ENCODE results near the gene CCDC177. TPM values are rescaled to one million over a fixed set of nuclear protein-coding genes. Genes with fewer than 3 reads are reported as not detected.

The CCDC177 gene
- total RNA-seq, 1 experiment from 2014 or later, result not detected

- Histone ChIP-seq H3K9me3 (ENCODE audit: insufficient read depth, low read depth) (peaks cover 6% of the 10 kb centered on the region; the same call in 1 of the 2 replicates), H2AFZ (no peak overlapping the region), H3F3A (ENCODE audit: insufficient read depth, low read depth) (peaks cover 4% of the 10 kb centered on the region), H3K36me3 (ENCODE audit: low read depth) (no peaks in the 10 kb centered on the region), H3K9me2 (ENCODE audit: insufficient read depth) (no peaks in the 10 kb centered on the region), H3K4me3 (no peak overlapping the region), H3K4me1 (replicated peaks; ENCODE audit: insufficient read depth) (peaks cover 5% of the 10 kb centered on the region; the same call in 1 of the 2 replicates), H3K27ac (no peak overlapping the region), H3K27me3 (ENCODE audit: insufficient read depth, low read depth) (no peaks in the 10 kb centered on the region), H3K4me2 (no peak overlapping the region), H4K20me1 (ENCODE audit: insufficient read depth) (no peaks in the 10 kb centered on the region), H3K79me2 (ENCODE audit: low read depth) (no peaks in the 10 kb centered on the region)
- no TSS peak for BruUV-seq (replicated peaks)
- intact Hi-C loops (cut with micrococcal nuclease; ENCODE audit: unreplicated experiment), result no loop called here
- TF ChIP-seq, protein P1, sequence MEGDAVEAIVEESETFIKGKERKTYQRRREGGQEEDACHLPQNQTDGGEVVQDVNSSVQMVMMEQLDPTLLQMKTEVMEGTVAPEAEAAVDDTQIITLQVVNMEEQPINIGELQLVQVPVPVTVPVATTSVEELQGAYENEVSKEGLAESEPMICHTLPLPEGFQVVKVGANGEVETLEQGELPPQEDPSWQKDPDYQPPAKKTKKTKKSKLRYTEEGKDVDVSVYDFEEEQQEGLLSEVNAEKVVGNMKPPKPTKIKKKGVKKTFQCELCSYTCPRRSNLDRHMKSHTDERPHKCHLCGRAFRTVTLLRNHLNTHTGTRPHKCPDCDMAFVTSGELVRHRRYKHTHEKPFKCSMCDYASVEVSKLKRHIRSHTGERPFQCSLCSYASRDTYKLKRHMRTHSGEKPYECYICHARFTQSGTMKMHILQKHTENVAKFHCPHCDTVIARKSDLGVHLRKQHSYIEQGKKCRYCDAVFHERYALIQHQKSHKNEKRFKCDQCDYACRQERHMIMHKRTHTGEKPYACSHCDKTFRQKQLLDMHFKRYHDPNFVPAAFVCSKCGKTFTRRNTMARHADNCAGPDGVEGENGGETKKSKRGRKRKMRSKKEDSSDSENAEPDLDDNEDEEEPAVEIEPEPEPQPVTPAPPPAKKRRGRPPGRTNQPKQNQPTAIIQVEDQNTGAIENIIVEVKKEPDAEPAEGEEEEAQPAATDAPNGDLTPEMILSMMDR (conservative IDR thresholded peaks at IDR 0.05), result no peak
- TF ChIP-seq EZH2 (IDR thresholded peaks at IDR 0.05; ENCODE audit: low read depth), result no peak
- no peak for DNase-seq
- ChIA-PET CTCF (interaction anchor here (0.7 kb wide), 1 partner anchor 1183 kb away, joined by 3 read pairs; no protein-coding TSS in a partner anchor), POLR2A (ENCODE audit: unreplicated experiment) (no interaction called here)
Observed at GRCh38 chr14:69540654-69541335, 33.9 kb downstream of the CCDC177 start.

DNA sequence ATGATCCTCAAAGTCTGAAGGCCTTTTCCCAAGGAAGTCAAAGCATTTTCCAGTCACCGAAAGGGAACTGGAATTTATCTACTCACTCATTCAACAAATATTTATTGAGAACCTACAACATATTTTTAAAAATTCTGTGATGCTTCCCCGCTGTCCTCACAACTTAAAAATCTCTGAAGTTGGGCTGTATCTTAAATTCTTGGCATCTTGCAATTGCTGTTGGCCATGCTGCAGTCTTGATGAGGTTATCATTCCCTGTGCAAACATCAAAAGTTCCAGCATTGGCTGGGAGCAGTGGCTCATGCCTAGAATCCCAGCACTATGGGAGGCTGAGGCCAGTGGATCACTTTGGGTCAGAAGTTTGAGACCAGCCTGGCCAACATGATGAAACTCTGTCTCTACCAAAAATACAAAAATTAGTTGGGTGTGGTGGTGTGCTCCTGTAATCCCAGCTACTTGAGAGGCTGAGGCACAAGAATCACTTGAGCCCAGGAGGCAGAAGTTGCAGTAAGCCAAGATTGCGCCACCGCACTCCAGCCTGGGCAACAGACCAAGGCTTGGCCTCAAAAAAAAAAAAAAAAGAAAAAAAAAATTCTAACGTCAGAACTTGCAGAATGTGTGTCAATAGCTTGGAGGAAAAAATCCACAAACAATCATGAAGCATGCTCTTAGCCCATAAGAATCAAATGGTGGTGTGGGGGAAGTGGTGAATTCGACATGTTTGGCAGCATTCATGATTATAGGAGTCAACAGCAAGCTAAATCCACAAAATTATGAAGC lies 34.9 kb downstream of the CCDC177 start:
- Histone ChIP-seq H3K4me2 (no peak overlapping the region), H3K79me2 (ENCODE audit: low read depth) (no peaks in the 10 kb centered on the region), H3K4me3 (no peak overlapping the region), H3K9me3 (ENCODE audit: insufficient read depth, low read depth) (peaks cover 6% of the 10 kb centered on the region; the same call in 1 of the 2 replicates), H3K36me3 (ENCODE audit: low read depth) (no peaks in the 10 kb centered on the region), H3K27me3 (ENCODE audit: insufficient read depth, low read depth) (no peaks in the 10 kb centered on the region), H3F3A (ENCODE audit: insufficient read depth, low read depth) (peaks cover 4% of the 10 kb centered on the region), H2AFZ (no peak overlapping the region), H4K20me1 (ENCODE audit: insufficient read depth) (no peaks in the 10 kb centered on the region), H3K4me1 (replicated peaks; ENCODE audit: insufficient read depth) (peaks cover 5% of the 10 kb centered on the region; the same call in 1 of the 2 replicates), H3K9me2 (ENCODE audit: insufficient read depth) (no peaks in the 10 kb centered on the region), H3K27ac (no peak overlapping the region)
- intact Hi-C loops (cut with micrococcal nuclease; ENCODE audit: unreplicated experiment), result no loop called here
- TF ChIP-seq EZH2 (IDR thresholded peaks at IDR 0.05; ENCODE audit: low read depth), result no peak
- TF ChIP-seq, protein P1 (conservative IDR thresholded peaks at IDR 0.05), result no peak
- peak in 1 of 2 experiments; percentile 66 for DNase-seq
- BruUV-seq (replicated peaks), result no TSS peak
- ChIA-PET CTCF (interaction anchor here (0.7 kb wide), 1 partner anchor 1184 kb away, joined by 3 read pairs; no protein-coding TSS in a partner anchor), POLR2A (ENCODE audit: unreplicated experiment) (no interaction called here)

DNA sequence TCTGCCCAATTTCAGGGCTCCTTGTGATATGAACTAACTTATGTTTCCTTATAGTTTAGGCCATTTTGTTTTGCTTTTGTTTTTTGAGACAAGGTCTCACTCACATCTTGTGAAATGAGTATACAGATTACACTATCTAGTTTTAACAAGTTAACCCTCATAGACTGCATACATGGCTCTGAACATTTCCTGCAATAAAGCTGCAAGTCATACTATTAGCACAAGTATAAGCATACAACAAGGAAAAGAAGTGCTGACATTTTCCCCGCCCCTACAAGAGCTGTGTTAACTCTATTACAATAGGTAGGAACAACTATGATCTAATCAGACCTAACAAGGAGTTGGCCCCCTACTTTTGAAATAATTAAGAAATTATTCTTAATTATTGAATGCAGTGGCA lies 35.9 kb downstream of the CCDC177 start:
- no TSS peak for BruUV-seq (replicated peaks)
- Histone ChIP-seq H4K20me1 (ENCODE audit: insufficient read depth) (no peaks in the 10 kb centered on the region), H3K27me3 (ENCODE audit: insufficient read depth, low read depth) (no peaks in the 10 kb centered on the region), H3K36me3 (ENCODE audit: low read depth) (no peaks in the 10 kb centered on the region), H3K4me2 (no peak overlapping the region), H3K9me2 (ENCODE audit: insufficient read depth) (no peaks in the 10 kb centered on the region), H3K27ac (no peak overlapping the region), H3F3A (ENCODE audit: insufficient read depth, low read depth) (peaks cover 4% of the 10 kb centered on the region), H3K4me3 (no peak overlapping the region), H3K9me3 (ENCODE audit: insufficient read depth, low read depth) (peaks cover 6% of the 10 kb centered on the region; the same call in 1 of the 2 replicates), H3K79me2 (ENCODE audit: low read depth) (no peaks in the 10 kb centered on the region), H3K4me1 (replicated peaks; ENCODE audit: insufficient read depth) (peaks cover 5% of the 10 kb centered on the region; the same call in 1 of the 2 replicates), H2AFZ (no peak overlapping the region)
- no peak for TF ChIP-seq EZH2 (IDR thresholded peaks at IDR 0.05; ENCODE audit: low read depth)
- TF ChIP-seq, protein P1 (conservative IDR thresholded peaks at IDR 0.05), result no peak
- no peak for DNase-seq
- CTCF ChIA-PET, result no interaction called here
- POLR2A ChIA-PET (ENCODE audit: unreplicated experiment), result no interaction called here
- intact Hi-C loops (cut with micrococcal nuclease; ENCODE audit: unreplicated experiment), result no loop called here
